Kidney epithelial cell (primary cell): ENCODE measurements around the gene ROR2. TPM values are rescaled to one million over a fixed set of nuclear protein-coding genes. Genes with fewer than 3 reads are reported as not detected.

ENCODE experiments used
- DNase-seq: peaks from one replicate; pipeline ENCODE4 v3.0.0-alpha.2; 2010; ENCODE audit warnings: low read depth
- H3K27me3 ChIP-seq: 2 replicates; pipeline ENCODE4 v1.6.0; 2011; ENCODE audit warnings: low read length; ENCODE audit not compliant: control insufficient read depth, insufficient read depth
- H3K36me3 ChIP-seq: 2 replicates; pipeline ENCODE4 v1.5.1; 2011; ENCODE audit warnings: low read length; ENCODE audit not compliant: control insufficient read depth, insufficient read depth
- H3K4me3 ChIP-seq: 2 replicates; pipeline ENCODE4 v1.5.1; 2011; ENCODE audit warnings: low read depth, mild to moderate bottlenecking, control low read depth, low read length
- total RNA-seq: library from RNA; depleted of rRNA; stranded (reverse); fragments of >200 nt; gene quantifications from 2 replicates; pipeline ENCODE4 v1.2.3, GENCODE V29; 2015
- TF ChIP-seq, protein P1 (sequence below): IDR thresholded peaks from 2 replicates; pipeline ENCODE4 v1.5.1; 2011; ENCODE audit warnings: mild to moderate bottlenecking, moderate library complexity, low read length, control low read depth, inconsistent platforms; ENCODE audit not compliant: insufficient read depth, poor library complexity, severe bottlenecking

Gene ROR2
- 1.2 and 2.9 TPM in 2 replicates for total RNA-seq

DNA sequence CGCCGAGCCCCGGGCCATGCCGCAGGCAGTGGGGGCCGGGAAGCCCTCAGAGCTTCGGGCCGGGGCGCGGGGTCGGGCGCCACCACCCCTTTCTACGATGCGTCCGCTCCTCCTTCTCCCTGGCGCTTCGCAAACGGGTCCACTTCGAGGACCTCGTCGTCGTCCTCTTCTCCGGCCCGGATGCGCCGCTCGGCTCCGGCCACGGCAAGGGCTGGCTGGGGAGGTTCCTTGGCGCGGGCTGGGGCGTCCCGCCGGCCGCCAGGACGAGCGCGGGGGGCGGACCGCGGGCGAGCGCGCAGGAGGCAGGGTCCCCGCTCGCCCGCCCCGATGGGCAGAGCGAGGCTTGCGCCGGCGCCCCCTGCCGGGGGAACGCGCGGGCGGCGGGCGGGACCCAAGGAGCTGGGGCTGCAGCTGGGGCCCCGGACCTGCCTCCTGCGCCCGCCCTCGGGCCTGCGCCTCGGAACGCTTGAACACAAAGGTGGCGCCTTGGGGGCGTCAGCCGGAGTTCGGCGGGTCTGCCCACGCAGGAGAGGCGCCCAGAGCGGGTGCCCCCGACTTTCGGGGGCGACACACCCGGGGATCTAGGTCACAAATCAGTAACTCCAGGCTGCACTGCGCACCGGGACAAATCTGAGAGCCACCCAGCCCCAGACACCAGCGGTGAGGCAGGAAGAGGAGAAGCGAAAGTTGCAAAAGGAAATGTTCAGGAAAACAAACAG, at the start of gene ROR2:
ROR2 (minus strand) TSS at position 283 of the 719 bp plus-strand sequence.
- TF ChIP-seq, protein P1, sequence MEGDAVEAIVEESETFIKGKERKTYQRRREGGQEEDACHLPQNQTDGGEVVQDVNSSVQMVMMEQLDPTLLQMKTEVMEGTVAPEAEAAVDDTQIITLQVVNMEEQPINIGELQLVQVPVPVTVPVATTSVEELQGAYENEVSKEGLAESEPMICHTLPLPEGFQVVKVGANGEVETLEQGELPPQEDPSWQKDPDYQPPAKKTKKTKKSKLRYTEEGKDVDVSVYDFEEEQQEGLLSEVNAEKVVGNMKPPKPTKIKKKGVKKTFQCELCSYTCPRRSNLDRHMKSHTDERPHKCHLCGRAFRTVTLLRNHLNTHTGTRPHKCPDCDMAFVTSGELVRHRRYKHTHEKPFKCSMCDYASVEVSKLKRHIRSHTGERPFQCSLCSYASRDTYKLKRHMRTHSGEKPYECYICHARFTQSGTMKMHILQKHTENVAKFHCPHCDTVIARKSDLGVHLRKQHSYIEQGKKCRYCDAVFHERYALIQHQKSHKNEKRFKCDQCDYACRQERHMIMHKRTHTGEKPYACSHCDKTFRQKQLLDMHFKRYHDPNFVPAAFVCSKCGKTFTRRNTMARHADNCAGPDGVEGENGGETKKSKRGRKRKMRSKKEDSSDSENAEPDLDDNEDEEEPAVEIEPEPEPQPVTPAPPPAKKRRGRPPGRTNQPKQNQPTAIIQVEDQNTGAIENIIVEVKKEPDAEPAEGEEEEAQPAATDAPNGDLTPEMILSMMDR: no peak
- Histone ChIP-seq H3K36me3 (no peaks in the 10 kb centered on the region), H3K4me3 (peak within 1 kb of the TSS; percentile 42), H3K27me3 (peaks cover 33% of the 10 kb centered on the region)
- no peak for DNase-seq

DNA sequence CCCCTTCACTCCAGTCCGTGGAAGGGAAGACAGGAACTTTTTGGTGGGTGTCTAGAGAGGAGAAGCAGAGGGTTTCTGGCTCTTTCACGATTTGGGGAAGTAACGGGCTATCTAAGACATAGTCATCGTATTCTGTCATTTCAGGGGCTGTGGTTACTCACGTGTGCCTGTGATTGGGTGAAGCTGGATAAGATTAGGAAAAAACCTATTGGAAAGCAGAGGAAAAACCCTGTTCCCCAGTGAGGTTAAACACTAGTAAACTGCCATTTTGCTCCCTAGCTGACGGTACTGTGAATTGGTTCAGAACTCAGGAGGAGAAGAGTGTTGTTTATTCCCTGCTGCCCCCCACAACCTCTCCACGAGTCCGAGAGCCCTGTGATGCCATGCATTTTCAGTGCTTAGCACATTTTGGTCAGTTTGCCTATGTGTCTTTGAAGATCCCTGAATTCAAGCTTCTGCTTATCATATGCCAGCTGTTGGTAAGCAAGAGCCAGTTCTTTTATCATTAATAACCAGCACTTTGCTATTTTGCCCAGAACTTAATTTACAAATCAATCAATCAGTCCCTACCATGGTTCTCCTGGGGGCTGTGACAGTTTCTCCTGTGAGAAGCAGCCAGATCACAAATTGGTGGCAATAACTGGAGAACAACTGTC, 45.1 kb upstream of the ROR2 start:
- no peak for DNase-seq
- H3K4me3 ChIP-seq: no peak overlapping the region
- TF ChIP-seq, protein P1: no peak

DNA sequence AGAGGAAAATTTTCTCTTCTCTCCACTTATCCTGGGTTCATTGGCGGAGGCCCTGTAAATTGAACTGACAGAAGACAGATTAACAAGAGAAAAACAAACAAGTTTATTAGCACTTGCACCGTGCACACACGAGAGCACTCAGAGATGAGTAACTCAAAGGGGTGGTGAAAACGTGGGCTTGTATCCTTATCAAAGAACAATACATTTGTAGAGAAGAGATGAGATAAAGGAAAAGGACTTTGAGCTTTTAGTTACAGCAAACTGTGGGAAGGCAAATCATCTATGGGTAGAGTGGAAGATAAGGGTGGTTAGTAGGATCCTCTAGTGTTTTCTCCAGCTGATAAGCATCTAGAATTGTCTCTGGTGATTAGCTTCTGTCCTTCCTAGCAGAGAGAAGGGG, 44.4 kb upstream of the ROR2 start:
- TF ChIP-seq, protein P1: no peak
- DNase-seq: no peak

More for the DNA sequence above, 45.1 kb upstream of the ROR2 start:
- peaks cover 4% of the 10 kb centered on the region for H3K27me3 ChIP-seq
- H3K36me3 ChIP-seq: no peaks in the 10 kb centered on the region

DNA sequence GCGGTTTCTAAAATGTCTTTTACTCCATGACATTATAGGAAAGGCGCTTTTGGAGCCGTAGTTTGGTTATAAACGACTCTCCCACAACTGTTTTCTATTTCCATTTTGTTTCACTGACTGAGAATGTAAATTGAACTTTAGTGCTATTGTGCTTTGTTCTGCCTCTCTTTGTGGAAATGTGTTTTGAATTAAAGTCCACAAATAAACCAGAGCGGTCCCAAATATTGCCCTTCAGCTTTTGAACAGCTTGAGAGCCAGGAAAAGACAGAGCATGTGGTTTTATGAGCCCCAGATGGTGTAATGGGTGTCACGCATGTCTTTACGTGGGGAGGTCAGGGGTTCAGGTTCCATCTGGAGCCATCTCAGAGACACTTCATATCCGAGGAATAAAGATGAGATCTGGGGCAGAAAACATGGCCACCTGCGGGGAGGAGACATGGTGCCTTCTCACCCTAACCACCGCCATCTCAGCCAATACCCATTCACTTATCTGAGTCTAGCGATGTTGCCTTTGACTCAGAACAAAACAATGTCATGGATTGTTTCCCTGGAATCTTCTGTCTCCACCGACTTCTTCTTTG, 42.5 kb upstream of the ROR2 start:
- Histone ChIP-seq H3K36me3 (no peaks in the 10 kb centered on the region), H3K27me3 (peaks cover 4% of the 10 kb centered on the region), H3K4me3 (no peak overlapping the region)
- TF ChIP-seq, protein P1: no peak
- DNase-seq: no peak

More for the DNA sequence above, 44.4 kb upstream of the ROR2 start:
- Histone ChIP-seq H3K4me3 (no peak overlapping the region), H3K27me3 (peaks cover 4% of the 10 kb centered on the region), H3K36me3 (no peaks in the 10 kb centered on the region)

DNA sequence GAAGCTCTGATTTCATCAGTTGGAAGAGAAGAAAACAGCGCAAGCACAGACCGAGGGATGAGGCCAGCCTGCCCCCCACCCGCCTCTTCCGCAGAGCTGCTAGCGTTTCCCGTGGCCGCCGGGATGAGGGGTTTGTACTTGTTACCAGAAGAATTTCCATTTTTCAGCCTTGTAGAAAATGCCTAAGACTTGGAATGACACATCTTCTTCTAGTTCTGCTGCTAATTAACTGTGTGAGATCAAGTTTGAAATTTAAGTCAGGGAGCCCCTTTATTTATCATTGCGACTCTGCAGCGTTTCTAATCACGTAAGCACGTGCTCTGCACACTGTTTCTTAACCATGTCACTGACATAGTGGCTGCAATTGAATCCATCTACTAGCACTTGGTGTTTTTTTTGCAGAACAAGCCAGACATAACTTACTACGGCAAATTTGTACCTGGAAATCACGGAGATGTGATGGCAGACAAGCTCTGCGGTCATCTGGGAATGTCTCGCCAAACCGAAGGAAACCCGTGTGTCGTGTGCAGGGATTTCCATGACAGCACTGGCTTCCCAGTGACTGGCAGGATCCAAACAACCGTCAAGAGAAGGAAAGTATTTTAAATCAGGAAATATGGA, 41.8 kb upstream of the ROR2 start:
- no peak for DNase-seq
- TF ChIP-seq, protein P1: no peak
- H3K27me3 ChIP-seq: peaks cover 4% of the 10 kb centered on the region
- no peaks in the 10 kb centered on the region for H3K36me3 ChIP-seq
- no peak overlapping the region for H3K4me3 ChIP-seq
